Calu3 (cell line): ENCODE data around the gene LKAAEAR1. TPM values are rescaled to one million over a fixed set of nuclear protein-coding genes. Genes with fewer than 3 reads are reported as not detected.

ENCODE experiments used
- BruUV-seq: library from RNA; stranded (reverse); fragments of 400-500 nt; replicated peaks from 2 replicates; lab custom pipeline; 2021; lab: Mats Ljungman, UMichigan
- CTCF ChIA-PET: fragments of 300-600 bp; sonication (Branson Sonifier 250); formaldehyde crosslinking; loops from one replicate; lab custom pipeline; 2022; ENCODE audit warnings: antibody characterized with exemption; lab: Charles Lee
- DNase-seq: peaks from one replicate; pipeline ENCODE4 v3.0.0; 2022
- H3K27ac Mint-ChIP-seq: one replicate; pipeline ENCODE4 v1.8.0; 2022; ENCODE audit warnings: mixed read lengths; ENCODE audit not compliant: unreplicated experiment
- H3K27me3 Mint-ChIP-seq: one replicate; pipeline ENCODE4 v1.8.0; 2022; ENCODE audit warnings: mixed read lengths; ENCODE audit not compliant: unreplicated experiment
- H3K36me3 Mint-ChIP-seq: one replicate; pipeline ENCODE4 v1.8.0; 2022; ENCODE audit warnings: mild to moderate bottlenecking, moderate library complexity, mixed read lengths; ENCODE audit not compliant: insufficient read depth, unreplicated experiment
- H3K4me1 Mint-ChIP-seq: one replicate; pipeline ENCODE4 v1.8.0; 2022; ENCODE audit warnings: mild to moderate bottlenecking, low read depth, mixed read lengths; ENCODE audit not compliant: unreplicated experiment
- H3K4me3 Mint-ChIP-seq: one replicate; pipeline ENCODE4 v1.8.0; 2022; ENCODE audit warnings: mild to moderate bottlenecking, low read depth, moderate library complexity, mixed read lengths; ENCODE audit not compliant: unreplicated experiment
- H3K9me3 Mint-ChIP-seq: one replicate; pipeline ENCODE4 v1.8.0; 2022; ENCODE audit warnings: low read depth, mixed read lengths; ENCODE audit not compliant: unreplicated experiment
- CTCF ChIP-seq: fragments of 200-600 bp; IDR thresholded peaks from one replicate; pipeline ENCODE4 v1.8.0; 2022; ENCODE audit warnings: antibody characterized with exemption; ENCODE audit not compliant: unreplicated experiment
- intact Hi-C: fragments of 100-400 bp; cut with micrococcal nuclease; formaldehyde crosslinking; loops from one replicate; pipeline ENCODE4 v1.10.0; 2022; ENCODE audit not compliant: unreplicated experiment
- total RNA-seq: library from RNA; stranded (reverse); gene quantifications from 2 replicates; pipeline ENCODE4 v1.2.3, GENCODE V29; 2022

The LKAAEAR1 gene
- total RNA-seq, 1 experiment from 2014 or later, result not detected

GRCh38 chr20:64102647-64103354, 18.6 kb upstream of the LKAAEAR1 start:
- Mint-ChIP-seq H3K27ac (no peak overlapping the region), H3K36me3 (peaks cover 5% of the 10 kb centered on the region), H3K4me3 (peak overlapping the region; percentile 15), H3K4me1 (no peaks in the 10 kb centered on the region), H3K9me3 (no peaks in the 10 kb centered on the region), H3K27me3 (peaks cover 99% of the 10 kb centered on the region)
- BruUV-seq, result no TSS peak
- CTCF ChIA-PET, result interaction anchor here (0.6 to 0.7 kb wide), 7 partner anchors 14 to 476 kb away, joined by 3 to 4 read pairs (median 4); no protein-coding TSS in a partner anchor
- TF ChIP-seq CTCF, result no peak
- no peak for DNase-seq
- intact Hi-C loops, result loop anchor here (2.0 kb wide), 1 partner anchor 62 kb away; the partner anchor contains the start of gene MYT1

GRCh38 chr20:64101731-64102621, 17.8 kb upstream of the LKAAEAR1 start:
- CTCF ChIA-PET, result interaction anchor here (0.6 to 1.0 kb wide), 8 partner anchors 10 to 475 kb away, joined by 3 to 4 read pairs (median 4); no protein-coding TSS in a partner anchor
- Mint-ChIP-seq H3K4me1 (no peaks in the 10 kb centered on the region), H3K36me3 (peaks cover 5% of the 10 kb centered on the region), H3K27me3 (peaks cover 99% of the 10 kb centered on the region), H3K4me3 (peak overlapping the region; percentile 15), H3K27ac (no peak overlapping the region), H3K9me3 (peaks cover under 1% of the 10 kb centered on the region)
- BruUV-seq, result no TSS peak
- TF ChIP-seq CTCF, result peak; percentile 95
- peak; percentile 80 for DNase-seq
- intact Hi-C loops, result loop anchor here (2.0 kb wide), 1 partner anchor 63 kb away; the partner anchor contains the start of gene MYT1

GRCh38 chr20:64100946-64101688, 16.9 kb upstream of the LKAAEAR1 start:
- Mint-ChIP-seq H3K4me3 (no peak overlapping the region), H3K4me1 (no peaks in the 10 kb centered on the region), H3K9me3 (peaks cover 5% of the 10 kb centered on the region), H3K27ac (no peak overlapping the region), H3K27me3 (peaks cover 99% of the 10 kb centered on the region), H3K36me3 (peaks cover 5% of the 10 kb centered on the region)
- TF ChIP-seq CTCF, result no peak
- no TSS peak for BruUV-seq
- CTCF ChIA-PET, result interaction anchor here (1.0 kb wide), 1 partner anchor 9 kb away, joined by 3 read pairs; no protein-coding TSS in a partner anchor
- intact Hi-C loops, result no loop called here
- DNase-seq, result no peak

GRCh38 chr20:64100566-64100888, 16.3 kb upstream of the LKAAEAR1 start:
- no peak for DNase-seq
- Mint-ChIP-seq H3K4me1 (no peaks in the 10 kb centered on the region), H3K27me3 (peaks cover 99% of the 10 kb centered on the region), H3K36me3 (no peaks in the 10 kb centered on the region), H3K9me3 (peaks cover 5% of the 10 kb centered on the region), H3K27ac (no peak overlapping the region), H3K4me3 (no peak overlapping the region)
- CTCF ChIA-PET, result no interaction called here
- no TSS peak for BruUV-seq
- intact Hi-C loops, result no loop called here
- TF ChIP-seq CTCF, result no peak
